Gastroesophageal sphincter (tissue), 4 donors: ENCODE results near the gene MAP6. TPM values are rescaled to one million over a fixed set of nuclear protein-coding genes. Genes with fewer than 3 reads are reported as not detected.

ENCODE experiments used
- ATAC-seq: fragments of 150-250 bp; one replicate; pipeline ENCODE4 v1.9.1; 2016; ENCODE audit warnings: mild to moderate bottlenecking, moderate library complexity
- H3K27ac ChIP-seq, 4 donors: fragments of 200-600 bp; sonication (generic) in 3 of 4; 1 replicate in 3 of 4; 2 replicates in 1 of 4; pipeline ENCODE4 v1.5.1; 2016 to 2019
- H3K27me3 ChIP-seq: fragments of 200-600 bp; sonication (generic); one replicate; pipeline ENCODE4 v1.5.1; 2019
- H3K36me3 ChIP-seq, 2 donors: fragments of 200-600 bp; sonication (generic); one replicate each; pipeline ENCODE4 v1.5.1; 2019; ENCODE audit warnings: control low read depth in 1 of 2
- H3K4me1 ChIP-seq, 3 donors: fragments of 200-600 bp; sonication (generic); 1 replicate in 2 of 3; 2 replicates in 1 of 3; pipeline ENCODE4 v1.5.1; 2016 to 2019; ENCODE audit warnings: control low read depth in 2 of 3
- H3K4me3 ChIP-seq, 2 donors: fragments of 200-600 bp; sonication (generic); one replicate each; pipeline ENCODE4 v1.5.1; 2019; ENCODE audit warnings: mild to moderate bottlenecking in 1 of 2, moderate library complexity in 1 of 2
- H3K9me3 ChIP-seq, 3 donors: fragments of 200-600 bp; sonication (generic); one replicate each; pipeline ENCODE4 v1.5.1; 2017 to 2019; ENCODE audit warnings: control low read depth in 2 of 3
- CTCF ChIP-seq, 4 experiments: fragments of 200-600 bp in 2 of 4; fragments of 450-650 bp in 2 of 4; sonication (generic) in 1 of 4; IDR thresholded peaks; one replicate each; pipeline ENCODE4 v1.5.1; 2017 to 2019; ENCODE audit warnings: antibody characterized with exemption in 4 of 4, mild to moderate bottlenecking in 2 of 4, moderate library complexity in 2 of 4
- EP300 ChIP-seq: sonication (generic); formaldehyde crosslinking; IDR thresholded peaks from one replicate; pipeline ENCODE4 v1.6.1; 2017; ENCODE audit warnings: antibody characterized with exemption, mild to moderate bottlenecking
- POLR2A ChIP-seq, 2 donors: fragments of 450-650 bp; IDR thresholded peaks; one replicate each; pipeline ENCODE4 v1.6.1; 2017; ENCODE audit warnings: antibody characterized with exemption in 2 of 2, mild to moderate bottlenecking in 2 of 2, moderate library complexity in 1 of 2
- POLR2AphosphoS5 ChIP-seq: sonication (generic); formaldehyde crosslinking; IDR thresholded peaks from one replicate; pipeline ENCODE4 v1.6.1; 2017; ENCODE audit warnings: antibody characterized with exemption
- WGBS, 2 donors: methylation state at CpG; one replicate each; pipeline ENCODE4 v1.1.5; 2018; ENCODE audit warnings: low coverage in 1 of 2; 5-methylcytosine and 5-hydroxymethylcytosine counted together
- total RNA-seq, 4 donors: library from RNA; depleted of rRNA; stranded (reverse); fragments of >200 nt; gene quantifications; one replicate each; pipeline ENCODE4 v1.1.0, GENCODE V29; 2016

The MAP6 gene
- total RNA-seq, 4 donors from 2014 or later, result 23.3 to 35.5 (median 25.5) TPM

- Histone ChIP-seq H3K27ac (no peak overlapping the region), H3K36me3 (no peaks in the 10 kb centered on the region), H3K9me3 (no peaks in the 10 kb centered on the region), H3K4me3 (no peak overlapping the region), H3K27me3 (no peaks in the 10 kb centered on the region), H3K4me1 (peaks cover 0 to 47% (median 4%) of the 10 kb centered on the region in 3 donors)
- ATAC-seq, result no peak
- TF ChIP-seq POLR2AphosphoS5 (no peak), POLR2A (IDR thresholded peaks at IDR 0.05) (no peak), CTCF (IDR thresholded peaks at IDR 0.05) (no peak), EP300 (no peak)
- 77 to 100% methylated on average over 2 of the region's 2 CpGs for WGBS, 2 donors
These were observed 73.4 kb downstream of the MAP6 start for GRCh38 chr11:75595429-75595828.

- Histone ChIP-seq H3K4me3 (no peak overlapping the region), H3K27ac (peak overlapping the region in 2 of 4 donors; percentile 2 to 51), H3K27me3 (no peaks in the 10 kb centered on the region), H3K4me1 (peaks cover 0 to 47% (median 4%) of the 10 kb centered on the region in 3 donors), H3K36me3 (no peaks in the 10 kb centered on the region), H3K9me3 (no peaks in the 10 kb centered on the region)
- no peak for ATAC-seq
- WGBS, 2 donors, result 53 to 62% methylated on average over 3 of the region's 6 CpGs
- TF ChIP-seq POLR2A (IDR thresholded peaks at IDR 0.05) (no peak), EP300 (no peak), CTCF (IDR thresholded peaks at IDR 0.05) (no peak), POLR2AphosphoS5 (no peak)
These were observed 74.6 kb downstream of the MAP6 start for GRCh38 chr11:75594211-75594610.

GRCh38 chr11:75593286-75593915, 75.4 kb downstream of the MAP6 start:
- H3K36me3 ChIP-seq, result no peaks in the 10 kb centered on the region
- peak overlapping the region in 2 of 4 donors; percentile 2 to 51 for H3K27ac ChIP-seq
- no peaks in the 10 kb centered on the region for H3K27me3 ChIP-seq
- H3K4me1 ChIP-seq, result peaks cover 0 to 44% (median 4%) of the 10 kb centered on the region in 3 donors
- no peak overlapping the region for H3K4me3 ChIP-seq
- no peaks in the 10 kb centered on the region for H3K9me3 ChIP-seq
- WGBS, 2 donors, result 39% methylated on average over 2 of the region's 2 CpGs; no CpG with 5 or more reads in 1 of the 2 donors
- ATAC-seq, result peak; percentile 14
- TF ChIP-seq EP300, result no peak

GRCh38 chr11:75592715-75593114, 76.1 kb downstream of the MAP6 start:
- Histone ChIP-seq H3K27ac (no peak overlapping the region), H3K36me3 (no peaks in the 10 kb centered on the region), H3K4me1 (peaks cover 0 to 37% (median 4%) of the 10 kb centered on the region in 3 donors), H3K27me3 (no peaks in the 10 kb centered on the region), H3K9me3 (no peaks in the 10 kb centered on the region), H3K4me3 (no peak overlapping the region)
- WGBS, 2 donors, result 66 to 80% methylated on average over 2 of the region's 2 CpGs
- TF ChIP-seq POLR2A (IDR thresholded peaks at IDR 0.05) (no peak), EP300 (no peak), CTCF (IDR thresholded peaks at IDR 0.05) (no peak), POLR2AphosphoS5 (no peak)
- ATAC-seq, result no peak

GRCh38 chr11:75591966-75592365, 76.9 kb downstream of the MAP6 start:
- Histone ChIP-seq H3K27ac (no peak overlapping the region), H3K9me3 (no peaks in the 10 kb centered on the region), H3K27me3 (no peaks in the 10 kb centered on the region), H3K36me3 (no peaks in the 10 kb centered on the region), H3K4me1 (peaks cover 0 to 35% (median 4%) of the 10 kb centered on the region in 3 donors), H3K4me3 (no peak overlapping the region)
- no peak for ATAC-seq
- whole genome bisulfite sequencing, 2 donors, result 80 to 82% methylated on average over 3 to 6 of the region's 6 CpGs
- TF ChIP-seq CTCF (IDR thresholded peaks at IDR 0.05) (no peak), POLR2A (IDR thresholded peaks at IDR 0.05) (no peak), POLR2AphosphoS5 (no peak), EP300 (no peak)
